Activated naive CD4-positive, alpha-beta T cell treated with anti-CD3 and anti-CD28 coated beads for 36 hours (primary cell): Measurements from ENCODE around the gene RAB4A. TPM values are rescaled to one million over a fixed set of nuclear protein-coding genes. Genes with fewer than 3 reads are reported as not detected.

Experiments used
- CTCF ChIA-PET: fragments of 350-600 bp; sonication (Branson Sonifier 250); formaldehyde crosslinking; loops from one replicate; lab custom pipeline; 2021; ENCODE audit warnings: antibody characterized with exemption; lab: Charles Lee
- DNase-seq: peaks from one replicate; pipeline ENCODE4 v3.0.0-alpha.2; 2020
- H3K27ac Mint-ChIP-seq: one replicate; pipeline ENCODE4 v1.8.0; 2021; ENCODE audit warnings: mild to moderate bottlenecking, mixed read lengths
- H3K27me3 Mint-ChIP-seq: one replicate; pipeline ENCODE4 v1.8.0; 2021; ENCODE audit warnings: low read depth, mixed read lengths
- H3K36me3 Mint-ChIP-seq: one replicate; pipeline ENCODE4 v1.8.0; 2021; ENCODE audit warnings: low read depth, mixed read lengths
- H3K4me1 Mint-ChIP-seq: one replicate; pipeline ENCODE4 v1.8.0; 2021; ENCODE audit warnings: low read depth, mixed read lengths
- H3K4me3 Mint-ChIP-seq: one replicate; pipeline ENCODE4 v1.8.0; 2021; ENCODE audit warnings: mild to moderate bottlenecking, moderate library complexity, mixed read lengths
- H3K9me3 Mint-ChIP-seq: one replicate; pipeline ENCODE4 v1.8.0; 2021; ENCODE audit warnings: mixed read lengths
- intact Hi-C: fragments of 100-400 bp; cut with micrococcal nuclease; formaldehyde crosslinking; loops from one replicate; pipeline ENCODE4 v1.15.1; 2023
- total RNA-seq, 2 experiments: library from RNA; stranded (reverse); gene quantifications; one replicate each; pipeline ENCODE4 v1.2.3, GENCODE V29; 2021

RAB4A gene
- total RNA-seq, 2 experiments from 2014 or later: 15.8 to 19.9 TPM

- CTCF ChIA-PET: no interaction called here
- Mint-ChIP-seq H3K36me3 (peaks cover 11% of the 10 kb centered on the region), H3K9me3 (peaks cover 6% of the 10 kb centered on the region), H3K4me1 (peaks cover 18% of the 10 kb centered on the region), H3K27me3 (no peaks in the 10 kb centered on the region), H3K27ac (no peak overlapping the region), H3K4me3 (no peak overlapping the region)
- intact Hi-C loops: no loop called here
- no peak for DNase-seq
Measured at GRCh38 chr1:229334716-229335115, 63.8 kb downstream of the RAB4A start.

DNA sequence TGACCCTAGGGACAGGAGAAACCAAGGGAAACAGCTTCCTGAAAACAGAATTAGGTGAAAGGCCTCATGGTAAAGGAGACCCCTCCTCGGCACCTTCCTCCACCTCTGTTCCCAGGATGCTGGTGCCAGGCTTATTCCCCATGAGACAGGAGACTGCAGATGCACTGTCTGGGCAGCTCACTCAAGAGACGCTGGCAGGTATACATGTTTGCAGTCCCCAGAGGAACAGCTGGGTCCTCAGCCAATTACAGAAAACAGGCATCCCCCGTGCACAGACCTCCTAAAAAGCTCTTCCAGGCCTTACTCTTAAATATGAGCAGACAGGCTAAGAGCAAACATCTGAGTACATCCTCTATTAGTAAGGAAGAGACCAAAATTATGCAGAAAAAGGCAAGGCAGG lies 65.4 kb downstream of the RAB4A start:
- no peak for DNase-seq
- H3K27me3 Mint-ChIP-seq: no peaks in the 10 kb centered on the region
- intact Hi-C loops: no loop called here
- H3K27ac Mint-ChIP-seq: no peak overlapping the region
- peaks cover 31% of the 10 kb centered on the region for H3K4me1 Mint-ChIP-seq
- peaks cover 6% of the 10 kb centered on the region for H3K9me3 Mint-ChIP-seq
- H3K36me3 Mint-ChIP-seq: peaks cover 11% of the 10 kb centered on the region
- CTCF ChIA-PET: interaction anchor here (1.5 kb wide), 1 partner anchor 78 kb away, joined by 3 read pairs; no protein-coding TSS in a partner anchor
- no peak overlapping the region for H3K4me3 Mint-ChIP-seq

DNA sequence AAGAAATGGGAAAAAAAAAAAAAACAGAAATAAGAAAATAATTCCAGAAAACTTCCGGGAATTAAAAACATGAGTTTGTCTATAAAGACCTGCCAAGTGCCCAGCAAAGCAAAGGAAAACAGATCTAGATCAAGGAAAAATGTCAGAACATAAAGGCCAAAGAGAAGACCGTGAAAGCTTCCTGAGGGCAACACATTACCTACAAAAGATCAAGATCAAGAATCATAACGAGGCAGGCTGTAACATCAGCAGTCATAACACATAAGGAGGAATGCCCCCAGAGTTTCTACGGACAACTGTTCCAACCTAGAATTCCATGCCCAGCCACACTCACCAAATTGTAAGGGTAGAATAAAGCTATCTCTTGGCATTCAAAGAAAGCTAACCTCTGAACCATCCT lies 68.2 kb downstream of the RAB4A start:
- CTCF ChIA-PET: interaction anchor here (0.6 kb wide), 3 partner anchors 84 to 624 kb away, joined by 3 to 4 read pairs (median 3); no protein-coding TSS in a partner anchor
- Mint-ChIP-seq H3K4me1 (peaks cover 37% of the 10 kb centered on the region), H3K4me3 (no peak overlapping the region), H3K27me3 (peaks cover 1% of the 10 kb centered on the region), H3K27ac (no peak overlapping the region), H3K36me3 (peaks cover 9% of the 10 kb centered on the region), H3K9me3 (peaks cover 6% of the 10 kb centered on the region)
- no peak for DNase-seq
- intact Hi-C loops: no loop called here

GRCh38 chr1:229339520-229339919 lies 68.6 kb downstream of the RAB4A start:
- Mint-ChIP-seq H3K36me3 (peaks cover 7% of the 10 kb centered on the region), H3K4me1 (peaks cover 40% of the 10 kb centered on the region), H3K27ac (no peak overlapping the region), H3K9me3 (peaks cover 3% of the 10 kb centered on the region), H3K4me3 (no peak overlapping the region), H3K27me3 (peaks cover 5% of the 10 kb centered on the region)
- intact Hi-C loops: no loop called here
- DNase-seq: peak; percentile 43
- CTCF ChIA-PET: interaction anchor here (0.6 kb wide), 1 partner anchor 85 kb away, joined by 4 read pairs; no protein-coding TSS in a partner anchor

DNA sequence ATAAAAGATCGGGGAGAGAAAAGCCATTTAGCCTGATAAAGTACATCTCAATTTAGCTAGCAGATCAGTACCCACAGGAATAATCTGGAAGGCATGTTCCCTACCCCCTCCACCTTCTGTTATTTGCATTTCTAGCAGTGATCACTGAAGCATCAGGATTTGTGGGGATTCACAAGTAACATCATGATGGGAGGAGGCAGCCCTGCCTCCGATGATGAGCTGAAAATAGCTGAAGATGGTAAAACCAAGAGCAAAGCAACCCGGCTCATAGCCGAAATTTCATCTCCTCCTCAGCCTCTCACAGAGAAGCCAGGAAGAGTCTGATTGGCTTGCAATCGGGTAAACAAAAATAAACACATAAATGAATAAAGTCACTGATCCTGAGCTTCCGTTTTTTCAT lies 69.6 kb downstream of the RAB4A start:
- H3K4me1 Mint-ChIP-seq: peaks cover 40% of the 10 kb centered on the region
- CTCF ChIA-PET: interaction anchor here (0.6 to 0.7 kb wide), 2 partner anchors 17 to 1010 kb away, joined by 3 read pairs; no protein-coding TSS in a partner anchor
- intact Hi-C loops: loop anchor here (2.0 to 10.0 kb wide), 4 partner anchors 16 to 726 kb away; partner anchors contain the start of genes ABCB10 and GALNT2
- no peaks in the 10 kb centered on the region for H3K36me3 Mint-ChIP-seq
- peaks cover 3% of the 10 kb centered on the region for H3K9me3 Mint-ChIP-seq
- no peak for DNase-seq
- H3K27ac Mint-ChIP-seq: no peak overlapping the region
- H3K27me3 Mint-ChIP-seq: peaks cover 9% of the 10 kb centered on the region
- H3K4me3 Mint-ChIP-seq: peak overlapping the region; percentile 50

- H3K27ac Mint-ChIP-seq: peak overlapping the region; percentile 74
- H3K9me3 Mint-ChIP-seq: peaks cover 3% of the 10 kb centered on the region
- H3K36me3 Mint-ChIP-seq: no peaks in the 10 kb centered on the region
- intact Hi-C loops: loop anchor here (1.0 to 10.0 kb wide), 6 partner anchors 17 to 725 kb away; partner anchors contain the start of genes ABCB10, GALNT2, RAB4A and TAF5L
- peaks cover 40% of the 10 kb centered on the region for H3K4me1 Mint-ChIP-seq
- CTCF ChIA-PET: interaction anchor here (0.8 to 1.2 kb wide), 2 partner anchors 167 to 217 kb away, joined by 3 to 5 read pairs; partner anchors contain the start of gene ABCB10
- peak; percentile 82 for DNase-seq
- peaks cover 9% of the 10 kb centered on the region for H3K27me3 Mint-ChIP-seq
- H3K4me3 Mint-ChIP-seq: peak overlapping the region; percentile 88
Measured at GRCh38 chr1:229341774-229342655, 71.1 kb downstream of the RAB4A start.

DNA sequence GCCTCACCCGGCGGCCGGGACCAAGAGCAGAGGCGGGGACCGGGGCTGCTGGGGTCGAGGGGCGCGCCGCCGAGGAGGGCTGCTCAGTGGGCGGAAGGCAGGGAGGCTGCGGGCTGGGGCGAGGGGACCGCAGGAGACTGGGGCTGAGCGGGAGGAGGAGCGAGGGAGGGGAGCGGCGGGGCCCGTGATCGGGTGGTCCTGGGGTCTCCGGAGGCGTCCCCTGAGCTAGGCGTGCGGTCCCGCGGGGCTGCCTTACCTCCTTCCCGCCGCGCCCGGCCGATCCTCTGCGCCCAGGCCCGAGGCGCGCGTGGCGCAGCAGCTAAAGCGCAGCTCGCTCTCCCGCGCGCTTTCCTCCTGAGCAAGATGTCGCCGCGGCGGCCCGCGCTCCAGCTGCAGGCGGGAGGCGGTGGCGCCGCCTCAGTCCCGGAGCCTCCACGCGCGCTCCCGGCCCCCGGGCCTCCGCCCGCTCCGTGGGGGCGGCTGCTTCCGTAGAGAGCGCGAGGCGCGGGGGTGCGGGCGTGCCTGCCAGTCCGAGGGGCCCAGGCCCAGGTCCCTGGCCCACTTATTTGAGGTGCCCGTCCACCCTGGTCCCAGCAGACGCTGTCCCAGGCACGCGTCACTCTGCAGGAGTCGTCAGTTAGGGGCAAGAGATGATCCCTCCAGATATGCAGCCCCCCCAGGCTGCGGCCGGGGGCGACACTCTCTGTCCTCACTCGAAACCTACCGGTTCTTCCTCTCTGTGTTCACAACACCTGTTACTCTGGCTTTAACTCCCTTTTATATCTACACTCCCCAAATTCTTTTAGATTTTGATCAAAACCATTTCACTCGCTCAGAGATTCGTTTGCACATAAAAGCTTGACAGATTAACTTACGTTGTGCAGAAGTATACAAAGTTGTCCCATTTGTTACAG lies 72.0 kb downstream of the RAB4A start, which contains the start of gene CCSAP:
TSS of gene CCSAP (minus strand) at position 392 of the 914 bp plus-strand sequence. CDS start 582 bp downstream, outside the sequence.
- intact Hi-C loops: loop anchor here (1.0 to 10.0 kb wide), 6 partner anchors 72 to 548 kb away; partner anchors contain the start of genes ABCB10, NUP133, RAB4A and TAF5L
- H3K27ac Mint-ChIP-seq: peak within 1 kb of the TSS; percentile 78
- H3K27me3 Mint-ChIP-seq: peaks cover 9% of the 10 kb centered on the region
- peak within 1 kb of the TSS; percentile 88 for H3K4me3 Mint-ChIP-seq
- peaks cover 3% of the 10 kb centered on the region for H3K9me3 Mint-ChIP-seq
- H3K36me3 Mint-ChIP-seq: no peaks in the 10 kb centered on the region
- peaks cover 38% of the 10 kb centered on the region for H3K4me1 Mint-ChIP-seq
- peak; percentile 54 for DNase-seq
- CTCF ChIA-PET: interaction anchor here (0.8 to 1.2 kb wide), 2 partner anchors 166 to 216 kb away, joined by 3 to 5 read pairs; partner anchors contain the start of gene ABCB10

GRCh38 chr1:229344139-229344538 lies 73.2 kb downstream of the RAB4A start:
- intact Hi-C loops: loop anchor here (5.0 to 10.0 kb wide), 2 partner anchors 213 to 549 kb away; partner anchors contain the start of gene ABCB10
- no peak for DNase-seq
- H3K9me3 Mint-ChIP-seq: peaks cover 3% of the 10 kb centered on the region
- no peaks in the 10 kb centered on the region for H3K36me3 Mint-ChIP-seq
- H3K27ac Mint-ChIP-seq: no peak overlapping the region
- peaks cover 28% of the 10 kb centered on the region for H3K4me1 Mint-ChIP-seq
- no peak overlapping the region for H3K4me3 Mint-ChIP-seq
- CTCF ChIA-PET: interaction anchor here (1.0 to 1.5 kb wide), 2 partner anchors 85 to 138 kb away, joined by 3 to 5 read pairs; no protein-coding TSS in a partner anchor
- peaks cover 9% of the 10 kb centered on the region for H3K27me3 Mint-ChIP-seq

DNA sequence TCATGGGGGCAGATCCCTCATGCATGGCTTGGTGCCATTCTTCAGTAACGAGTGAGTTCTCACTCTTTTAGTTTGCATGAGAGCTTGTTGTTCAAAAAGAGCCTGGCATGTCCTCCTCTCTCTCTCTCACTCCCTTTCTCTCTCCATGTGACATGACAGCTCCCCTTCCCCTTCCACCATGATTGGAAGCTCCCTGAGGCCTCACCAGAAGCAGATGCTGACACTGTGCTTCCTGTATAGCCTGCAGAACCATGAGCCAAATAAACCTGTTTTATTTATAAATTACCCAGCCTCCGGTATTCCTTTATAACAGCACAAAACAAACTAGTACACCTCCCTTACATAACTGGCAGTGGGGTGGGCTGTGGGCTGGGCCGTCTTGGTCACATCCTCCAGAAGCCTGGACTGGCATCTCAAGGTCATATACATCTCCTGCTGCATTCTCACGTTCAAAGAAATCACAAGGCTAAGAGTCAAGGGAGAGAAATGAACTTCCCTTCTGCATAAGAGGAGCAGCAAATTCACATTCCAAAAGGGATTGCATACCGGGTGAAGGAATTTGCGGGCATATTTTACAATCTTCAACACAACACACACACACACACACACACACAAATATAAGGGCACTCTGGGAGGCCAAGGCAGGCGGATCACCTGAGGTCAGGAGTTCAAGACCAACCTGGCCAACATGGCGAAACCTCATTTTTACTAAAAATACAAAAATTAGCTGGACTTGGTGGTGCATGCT lies 74.2 kb downstream of the RAB4A start:
- Mint-ChIP-seq H3K27ac (no peak overlapping the region), H3K4me1 (peaks cover 20% of the 10 kb centered on the region), H3K27me3 (peaks cover 13% of the 10 kb centered on the region), H3K4me3 (peak overlapping the region; percentile 18), H3K36me3 (no peaks in the 10 kb centered on the region), H3K9me3 (peaks cover 3% of the 10 kb centered on the region)
- intact Hi-C loops: loop anchor here (5.0 to 10.0 kb wide), 2 partner anchors 212 to 550 kb away; partner anchors contain the start of gene ABCB10
- no peak for DNase-seq
- CTCF ChIA-PET: interaction anchor here (1.0 to 1.5 kb wide), 3 partner anchors 86 to 137 kb away, joined by 3 to 5 read pairs (median 4); no protein-coding TSS in a partner anchor

DNA sequence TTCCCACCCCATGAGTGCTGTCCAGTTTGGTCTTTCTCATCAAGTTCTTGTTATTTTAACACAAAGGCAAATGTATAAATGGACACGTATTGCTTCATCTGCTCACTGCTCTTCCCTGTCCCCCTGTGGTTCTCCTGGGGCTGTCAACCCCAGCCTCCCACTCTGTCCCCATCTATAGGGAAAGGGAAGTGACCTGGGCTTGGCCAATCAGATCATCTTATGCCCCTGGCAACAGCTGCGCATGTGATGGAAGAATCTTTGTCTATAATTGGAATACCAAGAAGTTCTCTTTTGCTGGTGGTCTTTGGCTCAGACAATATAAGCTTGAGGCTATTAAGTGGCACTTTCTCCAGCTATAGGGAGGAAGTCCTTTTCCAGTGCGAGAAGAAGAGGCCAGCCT lies 76.6 kb downstream of the RAB4A start:
- no peak overlapping the region for H3K4me3 Mint-ChIP-seq
- no peaks in the 10 kb centered on the region for H3K36me3 Mint-ChIP-seq
- CTCF ChIA-PET: no interaction called here
- intact Hi-C loops: loop anchor here (10.0 kb wide), 1 partner anchor 553 kb away; no protein-coding TSS in a partner anchor
- peaks cover 3% of the 10 kb centered on the region for H3K9me3 Mint-ChIP-seq
- H3K27me3 Mint-ChIP-seq: peaks cover 13% of the 10 kb centered on the region
- DNase-seq: no peak
- peaks cover 8% of the 10 kb centered on the region for H3K4me1 Mint-ChIP-seq
- no peak overlapping the region for H3K27ac Mint-ChIP-seq
